Heart right ventricle (tissue), 16 donors: ENCODE data around the gene LPCAT1. TPM values are rescaled to one million over a fixed set of nuclear protein-coding genes. Genes with fewer than 3 reads are reported as not detected.

Experiments used
- ATAC-seq, 8 donors: fragments of 200-7000 bp; cut with Tn5 transposase; one replicate each; pipeline ENCODE4 v1.9.1; 2020; ENCODE audit warnings: mild to moderate bottlenecking in 8 of 8, moderate library complexity in 8 of 8, moderate number of reproducible peaks in 1 of 8
- DNase-seq, 2 donors: peaks; one replicate each; pipeline ENCODE4 v3.0.0-alpha.2; 2020
- H3K27ac ChIP-seq, 10 donors: fragments of 200-600 bp; sonication (generic) in 2 of 10; one replicate each; pipeline versions ENCODE4 v1.5.0 to v1.8.0; 2020 to 2022; ENCODE audit warnings: mild to moderate bottlenecking in 3 of 10
- H3K27me3 ChIP-seq, 7 donors: fragments of 200-600 bp; one replicate each; pipeline ENCODE4 v1.8.0; 2021 to 2022; ENCODE audit warnings: mild to moderate bottlenecking in 2 of 7
- H3K36me3 ChIP-seq, 9 donors: fragments of 200-600 bp; sonication (generic) in 1 of 9; one replicate each; pipeline versions ENCODE4 v1.5.0 to v1.8.0; 2020 to 2022; ENCODE audit warnings: mild to moderate bottlenecking in 2 of 9
- H3K4me1 ChIP-seq, 9 donors: fragments of 200-600 bp; sonication (generic) in 1 of 9; one replicate each; pipeline versions ENCODE4 v1.5.0 to v1.8.0; 2020 to 2022; ENCODE audit warnings: mild to moderate bottlenecking in 4 of 9
- H3K4me3 ChIP-seq, 10 donors: fragments of 200-600 bp; sonication (generic) in 2 of 10; one replicate each; pipeline versions ENCODE4 v1.5.0 to v1.8.0; 2020 to 2022; ENCODE audit warnings: mild to moderate bottlenecking in 7 of 10, moderate library complexity in 2 of 10
- H3K9me3 ChIP-seq, 11 donors: fragments of 200-600 bp in 10 of 11; sonication (generic) in 2 of 11; one replicate each; pipeline versions ENCODE4 v1.5.0 to v1.8.0; 2013 to 2022; ENCODE audit warnings: mild to moderate bottlenecking in 2 of 11, control low read depth in 1 of 11, moderate library complexity in 1 of 11
- WGBS, 2 donors: extraction: QIAGEN DNeasy Blood & Tissue Kit; methylation state at CpG; one replicate each; pipeline ENCODE4 v1.1.7; 2013; ENCODE audit warnings: inconsistent platforms in 1 of 2; 5-methylcytosine and 5-hydroxymethylcytosine counted together
- intact Hi-C, 10 donors: fragments of 100-400 bp; cut with DNase I; formaldehyde crosslinking; loops; one replicate each; pipeline versions ENCODE4 v1.11.1 to v1.14.2; 2022
- polyA plus RNA-seq, 2 donors: library from polyadenylated mRNA; stranded (reverse); fragments of 200-250 nt; gene quantifications; one replicate each; pipeline ENCODE4 v1.2.3, GENCODE V29; 2013
- total RNA-seq, 10 donors: library from RNA; stranded (reverse); fragmentation: NEBNext Ultra II Directional in 3 of 10; extraction: Animal tissue kit (Norgen Biotek cat#: 25700) in 3 of 10; gene quantifications; one replicate each; pipeline versions ENCODE4 v1.2.1 to v1.2.4, GENCODE V29; 2021 to 2023
- TF ChIP-seq, protein P1 (sequence below), 9 donors: fragments of 200-600 bp; sonication (generic) in 2 of 9; IDR thresholded peaks; one replicate each; pipeline versions ENCODE4 v1.5.0 to v1.8.0; 2021 to 2022; ENCODE audit warnings: antibody characterized with exemption in 9 of 9, mild to moderate bottlenecking in 5 of 9, moderate library complexity in 1 of 9
- donor health status: Arrhythmogenic right ventricular cardiomyopathy.
- donor health status: ischemic (EF 13 %, LVEDD 7.1; RV severe dilation, severe dysfunction).
- donor health status: healthy with polysubstance abuse.
- donor health status: DM: no; HTN: yes; CAD: no.
- donor health status: DM: no; HTN: no; CAD: no.
- donor health status: ischemic (EF 25% LVEDD 6.9; RV normal size, moderate dysfunction).
- donor health status: ischemic (EF 25% LVEDD 5.7; RV mildly dilated, moderate dysfunction).
- donor health status: healthy.
- donor health status: DM: yes; HTN: yes; CAD: no.
- donor health status: Ischemic cardiomyopathy.
- donor health status: ischemic (EF 35%, LVEDD 5.7; RV mildly dilated, moderate dysfunction).
- donor health status: nonischemic (EF 11% LVEDD 7.7; RV severe dilation, severe dysfunction).
- donor health status: DM: yes; HTN: yes; CAD: no.
- donor health status: PGD.
- donor health status: ischemic (EF 29% LVEDD 5.4; RV normal size, mild dysfunction).
- donor health status: nonischemic (EF 23%, LVEDD 6.1; RV moderate dilation, normal function).

Gene LPCAT1
- total and polyA plus RNA-seq, 12 donors = 5.6 to 25.5 (median 9.6) TPM

DNA sequence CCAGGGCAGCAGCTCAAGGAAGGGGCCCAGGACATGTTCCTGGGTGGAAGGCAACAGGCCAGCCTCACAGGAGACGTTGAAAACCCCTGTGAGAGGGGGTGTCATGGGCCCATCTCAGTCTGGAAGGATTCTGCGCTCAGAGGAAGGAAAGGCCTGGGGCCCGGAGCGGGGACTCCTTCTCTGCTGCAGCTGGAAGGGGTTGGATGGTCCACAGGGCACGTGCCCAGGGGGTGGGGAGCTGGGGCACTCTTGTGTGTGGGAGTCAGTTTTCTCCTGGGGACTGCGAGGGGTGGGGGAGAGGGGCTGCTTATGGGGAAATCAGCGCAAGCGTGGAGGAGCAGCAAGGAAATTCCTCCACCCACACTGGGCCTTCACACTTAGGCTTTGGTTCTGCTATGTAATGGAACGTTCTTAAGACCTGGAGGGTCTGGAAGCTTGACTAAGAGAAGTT, 2.9 kb upstream of the LPCAT1 start:
- Histone ChIP-seq H3K4me3 (no peak overlapping the region), H3K36me3 (peaks cover 0 to under 1% (median 0%) of the 10 kb centered on the region in 9 donors), H3K9me3 (no peaks in the 10 kb centered on the region), H3K4me1 (peaks cover 4 to 20% (median 16%) of the 10 kb centered on the region in 9 donors), H3K27me3 (no peaks in the 10 kb centered on the region), H3K27ac (no peak overlapping the region)
- intact Hi-C loops = no loop called here
- WGBS, 2 donors = 80 to 83% methylated on average over 9 of the region's 9 CpGs
- DNase-seq = no peak
- TF ChIP-seq, protein P1, sequence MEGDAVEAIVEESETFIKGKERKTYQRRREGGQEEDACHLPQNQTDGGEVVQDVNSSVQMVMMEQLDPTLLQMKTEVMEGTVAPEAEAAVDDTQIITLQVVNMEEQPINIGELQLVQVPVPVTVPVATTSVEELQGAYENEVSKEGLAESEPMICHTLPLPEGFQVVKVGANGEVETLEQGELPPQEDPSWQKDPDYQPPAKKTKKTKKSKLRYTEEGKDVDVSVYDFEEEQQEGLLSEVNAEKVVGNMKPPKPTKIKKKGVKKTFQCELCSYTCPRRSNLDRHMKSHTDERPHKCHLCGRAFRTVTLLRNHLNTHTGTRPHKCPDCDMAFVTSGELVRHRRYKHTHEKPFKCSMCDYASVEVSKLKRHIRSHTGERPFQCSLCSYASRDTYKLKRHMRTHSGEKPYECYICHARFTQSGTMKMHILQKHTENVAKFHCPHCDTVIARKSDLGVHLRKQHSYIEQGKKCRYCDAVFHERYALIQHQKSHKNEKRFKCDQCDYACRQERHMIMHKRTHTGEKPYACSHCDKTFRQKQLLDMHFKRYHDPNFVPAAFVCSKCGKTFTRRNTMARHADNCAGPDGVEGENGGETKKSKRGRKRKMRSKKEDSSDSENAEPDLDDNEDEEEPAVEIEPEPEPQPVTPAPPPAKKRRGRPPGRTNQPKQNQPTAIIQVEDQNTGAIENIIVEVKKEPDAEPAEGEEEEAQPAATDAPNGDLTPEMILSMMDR (IDR thresholded peaks at IDR 0.05) = no peak
- ATAC-seq = no peak

DNA sequence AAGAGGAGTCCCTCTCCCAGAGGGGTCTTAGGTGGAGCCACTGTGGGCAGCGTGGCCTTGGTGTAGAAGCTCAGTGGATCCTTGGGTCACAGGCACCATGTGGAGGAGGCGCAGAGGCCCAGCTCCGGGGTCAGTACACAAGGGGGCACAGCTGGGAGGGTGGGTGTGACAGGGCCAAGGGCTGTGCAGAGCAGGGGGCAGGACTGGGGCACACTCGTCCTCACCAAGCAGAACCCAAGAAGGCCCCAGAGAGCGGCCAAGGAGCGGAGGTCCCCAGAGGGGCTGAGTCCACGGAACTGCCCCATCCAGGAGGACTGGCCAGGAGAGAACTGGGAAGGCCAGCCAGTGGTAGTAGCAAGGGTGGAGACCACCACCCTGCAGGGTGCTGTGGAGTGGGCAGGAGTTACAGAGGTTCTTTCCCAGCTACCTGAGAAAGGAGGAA, 2.5 kb upstream of the LPCAT1 start:
- intact Hi-C loops = no loop called here
- Histone ChIP-seq H3K27me3 (no peaks in the 10 kb centered on the region), H3K4me3 (no peak overlapping the region), H3K9me3 (no peaks in the 10 kb centered on the region), H3K27ac (no peak overlapping the region), H3K4me1 (peaks cover 4 to 24% (median 18%) of the 10 kb centered on the region in 9 donors), H3K36me3 (peaks cover 0 to 6% (median 0%) of the 10 kb centered on the region in 9 donors)
- 91 to 98% methylated on average over 7 of the region's 7 CpGs for WGBS, 2 donors
- TF ChIP-seq, protein P1 (IDR thresholded peaks at IDR 0.05) = no peak
- ATAC-seq (no peak), DNase-seq (no peak)

DNA sequence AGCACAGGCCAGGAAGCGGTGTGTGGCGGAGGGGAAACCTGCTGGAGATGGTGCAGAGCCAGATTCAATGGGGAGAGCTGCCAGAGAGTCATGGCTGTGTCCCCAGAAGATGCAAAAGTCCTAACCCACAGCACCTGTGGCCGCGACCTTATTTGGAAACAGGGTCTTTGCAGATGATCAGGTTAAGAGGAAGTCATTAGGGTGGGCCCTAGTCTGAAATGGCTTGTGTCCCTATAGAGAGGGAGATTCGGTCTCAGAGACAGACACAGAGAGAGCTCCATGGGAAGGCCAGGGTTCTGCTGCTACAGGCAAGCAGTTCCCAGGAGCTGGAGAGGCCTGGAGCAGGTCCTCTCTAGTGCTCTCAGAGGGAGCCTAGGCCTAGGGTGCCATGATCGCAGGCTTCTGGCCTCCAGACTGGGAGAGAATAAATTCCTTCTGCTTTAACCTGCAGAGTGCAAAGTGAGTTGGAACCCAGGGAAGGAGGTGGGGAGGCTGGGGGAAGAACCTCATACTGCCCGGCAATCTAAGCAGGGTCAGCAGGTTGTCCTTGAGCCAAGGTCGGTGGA, 1.9 kb upstream of the LPCAT1 start:
- Histone ChIP-seq H3K4me1 (peaks cover 4 to 27% (median 18%) of the 10 kb centered on the region in 9 donors), H3K9me3 (no peaks in the 10 kb centered on the region), H3K4me3 (no peak overlapping the region), H3K27me3 (no peaks in the 10 kb centered on the region), H3K27ac (no peak overlapping the region), H3K36me3 (peaks cover 0 to 11% (median 0%) of the 10 kb centered on the region in 9 donors)
- ATAC-seq (no peak), DNase-seq (no peak)
- intact Hi-C loops = no loop called here
- TF ChIP-seq, protein P1 (IDR thresholded peaks at IDR 0.05) = no peak
- 94 to 96% methylated on average over 8 of the region's 8 CpGs for WGBS, 2 donors

DNA sequence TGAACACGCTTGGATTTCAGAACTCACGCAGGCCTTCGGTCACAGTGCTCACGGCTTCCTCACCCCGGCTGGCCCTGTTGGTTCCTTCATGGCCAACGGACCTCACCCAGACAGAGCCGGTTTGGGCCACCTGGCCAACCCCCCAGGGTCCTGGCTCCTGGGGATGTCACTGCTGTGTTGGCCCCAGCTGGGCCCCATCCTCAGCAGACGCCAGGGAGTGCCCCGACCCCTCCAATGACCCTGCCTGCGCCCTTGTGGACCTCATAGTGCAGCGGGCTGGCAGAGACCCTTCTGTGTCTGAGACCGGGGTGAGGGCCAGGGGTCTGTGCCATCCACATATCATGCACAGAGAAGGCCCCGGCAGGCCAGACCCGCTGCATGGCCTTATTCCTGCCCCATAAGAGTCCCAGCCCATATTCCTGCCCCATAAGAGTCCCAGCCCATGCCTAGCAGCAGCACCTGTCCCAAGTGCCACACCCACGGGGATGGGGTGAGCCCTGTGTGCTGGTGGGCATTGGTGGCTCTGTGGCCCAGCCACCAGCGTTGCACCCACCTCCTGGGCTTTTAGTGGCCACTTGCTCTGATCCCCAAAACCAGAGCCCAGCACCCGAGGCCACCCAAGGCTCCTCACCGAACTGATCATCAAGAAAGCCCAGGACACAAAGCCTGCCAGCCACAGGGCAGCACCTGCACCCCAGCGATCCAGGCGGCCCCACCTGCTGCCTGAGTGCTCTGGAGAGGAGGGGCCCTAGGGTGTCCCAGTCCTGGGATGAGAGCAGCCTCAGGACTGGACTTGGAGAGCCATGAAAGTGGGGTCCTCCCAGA, 1.3 kb upstream of the LPCAT1 start:
- TF ChIP-seq, protein P1 (IDR thresholded peaks at IDR 0.05) = no peak
- Histone ChIP-seq H3K4me1 (peaks cover 4 to 27% (median 18%) of the 10 kb centered on the region in 9 donors), H3K4me3 (peak overlapping the region in 3 of 10 donors; percentile 68 to 85 (median 73)), H3K27ac (peak overlapping the region in 3 of 10 donors; percentile 95 to 98 (median 96)), H3K9me3 (no peaks in the 10 kb centered on the region), H3K27me3 (no peaks in the 10 kb centered on the region), H3K36me3 (peaks cover 0 to 18% (median 0%) of the 10 kb centered on the region in 9 donors)
- intact Hi-C loops = no loop called here
- ATAC-seq (peak in 2 of 8 donors; percentile 3 to 16), DNase-seq (no peak)
- WGBS, 2 donors = 95 to 97% methylated on average over 20 of the region's 20 CpGs
